Left cardiac atrium (tissue), 4 donors: ENCODE results near the gene KLHL6. TPM values are rescaled to one million over a fixed set of nuclear protein-coding genes. Genes with fewer than 3 reads are reported as not detected.
A peak's percentile ranks its signal among the peaks of the same experiment; 100 is the strongest.
"Not testable (repeated sequence)": the region's sequence is repeated elsewhere in the genome, so short reads cannot be mapped to it uniquely, and the experiment has no call there.

Experiments
- ATAC-seq, 2 donors: fragments of 200-7000 bp; cut with Tn5 transposase; one replicate each; pipeline ENCODE4 v1.9.1; 2020; ENCODE audit warnings: mild to moderate bottlenecking in 2 of 2, moderate library complexity in 2 of 2
- DNase-seq: peaks from one replicate; pipeline ENCODE4 v3.0.0-alpha.2; 2020
- intact Hi-C, 2 donors: fragments of 100-400 bp; cut with DNase I; formaldehyde crosslinking; loops; one replicate each; pipeline versions ENCODE4 v1.14.1 to v1.15.1; 2022 to 2023
- total RNA-seq, 2 donors: library from RNA; stranded (reverse); fragmentation: NEBNext Ultra II Directional; extraction: Animal tissue kit (Norgen Biotek cat#: 25700); gene quantifications; one replicate each; pipeline ENCODE4 v1.2.1, GENCODE V29; 2021
- donor health status: DM: no; HTN: yes; CAD: no.
- donor health status: DM: no; HTN: yes; CAD: no; lungs with severe emphysema.
- donor health status: DM: yes; HTN: yes; CAD: no.
- donor health status: Dilated cardiomyopathy.

KLHL6 gene
- total RNA-seq, 2 donors from 2014 or later, result 1.7 to 2.1 TPM

GRCh38 chr3:183473969-183474368 lies 81.5 kb downstream of the KLHL6 start:
- intact Hi-C loops, result loop anchor here in 1 of 2 donors (10.0 kb wide), 1 partner anchor 291 kb away; no protein-coding TSS in a partner anchor
- DNase-seq (no peak), ATAC-seq (no peak)

GRCh38 chr3:183472155-183472554 lies 83.4 kb downstream of the KLHL6 start:
- DNase-seq (no peak), ATAC-seq (no peak)
- intact Hi-C loops, result loop anchor here in 1 of 2 donors (10.0 kb wide), 1 partner anchor 293 kb away; no protein-coding TSS in a partner anchor

DNA sequence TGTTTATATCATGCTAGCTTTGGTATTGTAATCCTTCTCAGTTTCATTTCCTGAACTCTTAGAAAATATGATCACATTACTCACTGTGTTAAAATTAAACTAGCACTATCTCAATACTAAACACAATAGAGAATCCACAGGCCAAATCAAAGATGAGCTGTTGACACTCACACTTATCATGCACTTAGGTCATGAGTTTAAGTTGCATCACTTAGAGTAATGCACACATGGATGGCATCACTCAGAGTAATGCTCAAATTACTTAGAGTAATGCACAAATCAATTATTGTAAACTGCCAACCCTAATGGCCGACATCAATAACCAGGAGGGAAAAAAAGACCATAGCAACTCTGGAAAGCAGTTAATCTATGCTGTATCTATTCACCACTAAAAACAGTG lies 87.1 kb downstream of the KLHL6 start:
- intact Hi-C loops, result loop anchor here in 1 of 2 donors (5.0 kb wide), 1 partner anchor 299 kb away; no protein-coding TSS in a partner anchor
- no peak for ATAC-seq

DNA sequence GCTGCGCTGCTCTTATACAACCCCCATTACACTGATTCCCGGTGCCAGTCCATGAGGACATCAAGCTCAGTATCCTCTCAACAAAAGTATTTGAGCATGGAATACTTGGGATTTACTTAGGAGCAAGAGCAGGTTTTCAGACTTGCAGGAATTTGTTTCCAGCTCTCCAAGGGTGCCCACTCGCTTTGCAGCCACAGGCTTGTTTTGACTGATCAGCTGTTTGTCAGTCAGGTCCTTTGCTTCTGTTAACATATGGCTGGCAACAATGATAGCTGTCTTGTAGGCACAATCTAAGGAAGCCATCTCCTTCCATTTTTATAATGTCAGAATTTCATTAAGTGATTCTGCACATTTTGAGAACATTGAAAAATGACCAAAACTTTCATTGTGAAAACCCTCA lies 88.9 kb downstream of the KLHL6 start:
- ATAC-seq, result no peak
- no peak for DNase-seq
- intact Hi-C loops, result loop anchor here in 1 of 2 donors (5.0 kb wide), 1 partner anchor 301 kb away; no protein-coding TSS in a partner anchor

More for the DNA sequence above, 87.1 kb downstream of the KLHL6 start:
- no peak for DNase-seq

- not testable (repeated sequence) for ATAC-seq, DNase-seq
- intact Hi-C loops, result loop anchor here in 1 of 2 donors (5.0 kb wide), 1 partner anchor 302 kb away; no protein-coding TSS in a partner anchor
These were observed 89.8 kb downstream of the KLHL6 start for GRCh38 chr3:183465710-183466109.

DNA sequence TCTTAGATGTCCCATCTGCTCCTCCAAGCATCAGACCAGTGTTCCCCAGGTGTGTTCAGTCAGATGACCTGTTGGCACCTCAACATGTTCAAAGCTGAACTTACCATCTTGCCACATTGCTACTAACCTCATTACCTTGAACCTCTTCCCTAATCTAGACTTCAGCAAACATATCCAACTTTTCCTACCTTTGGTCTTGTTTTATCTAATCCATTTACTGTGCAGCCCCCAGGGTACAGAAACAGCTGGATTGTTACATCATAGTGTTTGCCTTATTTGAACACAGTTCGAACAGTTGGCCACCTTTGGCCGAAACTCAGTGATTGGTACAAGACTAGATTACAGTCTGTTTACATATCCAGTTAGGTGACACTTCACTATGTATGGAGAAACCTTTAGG lies 91.0 kb downstream of the KLHL6 start:
- no peak for DNase-seq
- no peak for ATAC-seq
- intact Hi-C loops, result no loop called here

DNA sequence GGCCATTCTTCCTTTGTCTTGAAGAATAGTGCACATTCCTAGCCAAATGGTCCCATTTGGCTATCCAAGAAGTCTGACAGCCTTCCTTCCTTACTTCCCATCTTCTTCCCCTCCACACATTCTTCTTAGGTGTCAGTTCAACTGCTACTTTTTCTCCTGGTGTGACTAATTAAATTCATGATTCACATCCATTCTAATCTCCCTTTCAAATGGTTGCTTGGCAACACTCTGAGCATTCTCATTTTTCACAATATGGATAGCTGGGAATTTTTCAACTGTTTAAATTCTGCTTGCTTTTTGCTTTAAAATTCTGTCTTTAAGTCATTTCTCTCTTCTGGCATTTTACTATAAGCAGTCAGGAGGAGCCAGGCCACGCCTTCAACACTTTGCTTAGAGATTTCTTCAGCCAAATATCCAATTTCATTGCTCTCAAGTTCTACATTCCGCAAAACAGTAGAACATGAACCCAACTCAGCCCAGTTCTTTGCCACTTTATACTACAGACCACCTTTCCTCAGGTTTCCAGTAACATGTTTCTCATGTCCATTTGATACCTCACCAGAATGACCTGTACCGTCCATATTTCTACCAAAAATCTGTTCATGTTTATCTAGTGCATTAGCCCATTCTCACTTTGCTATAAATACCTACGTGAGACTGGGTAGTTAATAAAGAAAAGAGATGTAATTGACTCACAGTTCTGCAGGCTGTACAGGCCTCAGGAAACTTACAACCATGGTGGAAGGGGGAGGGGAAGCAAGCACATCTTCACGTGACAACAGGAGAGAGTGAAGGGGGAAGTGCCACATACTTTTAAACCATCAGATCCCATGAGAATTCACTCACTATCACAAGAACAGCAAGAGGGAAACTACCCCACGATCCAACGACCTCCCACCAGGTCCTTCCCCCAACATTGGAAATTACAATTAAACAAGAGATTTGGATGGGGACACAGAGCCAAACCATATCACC lies 95.1 kb downstream of the KLHL6 start:
- no peak for DNase-seq
- intact Hi-C loops, result no loop called here
- no peak for ATAC-seq

- intact Hi-C loops, result no loop called here
- ATAC-seq (peak in 1 of 2 donors; percentile 44), DNase-seq (no peak)
These were observed 100.4 kb downstream of the KLHL6 start for GRCh38 chr3:183455089-183455488.

GRCh38 chr3:183454064-183454463 lies 101.4 kb downstream of the KLHL6 start:
- ATAC-seq (no peak), DNase-seq (no peak)
- intact Hi-C loops, result no loop called here

- ATAC-seq (no peak), DNase-seq (no peak)
- intact Hi-C loops, result no loop called here
These were observed 105.7 kb downstream of the KLHL6 start for GRCh38 chr3:183449791-183450190.

GRCh38 chr3:183449391-183449790 lies 106.1 kb downstream of the KLHL6 start:
- no peak for DNase-seq
- intact Hi-C loops, result no loop called here
- peak; percentile 21 to 28 for ATAC-seq

DNA sequence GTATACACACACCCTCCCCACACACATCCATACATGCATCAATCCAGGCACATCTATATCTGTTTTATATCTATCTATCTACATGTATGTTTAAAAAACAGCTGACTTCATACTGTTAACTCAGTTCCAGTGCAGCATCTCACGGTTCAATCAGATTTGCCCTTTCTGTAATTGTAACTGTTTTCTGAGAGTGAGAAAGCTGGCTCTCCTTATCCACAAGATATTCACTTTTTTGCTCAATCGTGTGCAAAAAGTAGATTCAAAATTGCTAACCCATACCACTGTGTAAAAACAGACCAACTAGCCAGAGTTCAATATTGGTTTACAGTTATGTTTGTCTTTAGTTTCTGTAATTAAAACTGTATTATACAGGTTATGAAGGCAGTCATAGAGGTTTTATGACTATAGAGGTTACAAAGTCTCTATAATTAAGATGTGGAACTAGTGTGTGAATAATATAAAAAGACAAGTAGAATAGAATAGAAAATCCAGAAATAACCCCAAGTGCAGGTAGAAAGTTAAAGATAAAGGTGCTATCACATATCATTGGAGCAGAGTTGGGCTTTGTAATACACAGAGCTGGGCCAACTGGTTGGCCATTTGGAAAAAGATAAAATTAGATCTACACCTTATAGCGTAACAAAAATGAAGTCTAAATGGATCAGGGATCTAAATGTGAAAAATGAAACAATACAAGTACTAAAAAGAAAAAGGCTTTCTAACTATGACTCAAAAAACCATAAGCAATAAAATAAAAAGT lies 107.0 kb downstream of the KLHL6 start:
- intact Hi-C loops, result no loop called here
- ATAC-seq (no peak), DNase-seq (no peak)

- peak; percentile 90 for DNase-seq
These were observed 108.1 kb downstream of the KLHL6 start for GRCh38 chr3:183447206-183448001.

GRCh38 chr3:183446838-183447205 lies 108.7 kb downstream of the KLHL6 start:
- DNase-seq (no peak), ATAC-seq (no peak)
- intact Hi-C loops, result no loop called here

More at GRCh38 chr3:183447206-183448001, 108.1 kb downstream of the KLHL6 start:
- ATAC-seq, result peak; percentile 93 to 94
- intact Hi-C loops, result no loop called here

- DNase-seq (no peak), ATAC-seq (no peak)
- intact Hi-C loops, result no loop called here
These were observed 110.8 kb downstream of the KLHL6 start for GRCh38 chr3:183444748-183445147.

DNA sequence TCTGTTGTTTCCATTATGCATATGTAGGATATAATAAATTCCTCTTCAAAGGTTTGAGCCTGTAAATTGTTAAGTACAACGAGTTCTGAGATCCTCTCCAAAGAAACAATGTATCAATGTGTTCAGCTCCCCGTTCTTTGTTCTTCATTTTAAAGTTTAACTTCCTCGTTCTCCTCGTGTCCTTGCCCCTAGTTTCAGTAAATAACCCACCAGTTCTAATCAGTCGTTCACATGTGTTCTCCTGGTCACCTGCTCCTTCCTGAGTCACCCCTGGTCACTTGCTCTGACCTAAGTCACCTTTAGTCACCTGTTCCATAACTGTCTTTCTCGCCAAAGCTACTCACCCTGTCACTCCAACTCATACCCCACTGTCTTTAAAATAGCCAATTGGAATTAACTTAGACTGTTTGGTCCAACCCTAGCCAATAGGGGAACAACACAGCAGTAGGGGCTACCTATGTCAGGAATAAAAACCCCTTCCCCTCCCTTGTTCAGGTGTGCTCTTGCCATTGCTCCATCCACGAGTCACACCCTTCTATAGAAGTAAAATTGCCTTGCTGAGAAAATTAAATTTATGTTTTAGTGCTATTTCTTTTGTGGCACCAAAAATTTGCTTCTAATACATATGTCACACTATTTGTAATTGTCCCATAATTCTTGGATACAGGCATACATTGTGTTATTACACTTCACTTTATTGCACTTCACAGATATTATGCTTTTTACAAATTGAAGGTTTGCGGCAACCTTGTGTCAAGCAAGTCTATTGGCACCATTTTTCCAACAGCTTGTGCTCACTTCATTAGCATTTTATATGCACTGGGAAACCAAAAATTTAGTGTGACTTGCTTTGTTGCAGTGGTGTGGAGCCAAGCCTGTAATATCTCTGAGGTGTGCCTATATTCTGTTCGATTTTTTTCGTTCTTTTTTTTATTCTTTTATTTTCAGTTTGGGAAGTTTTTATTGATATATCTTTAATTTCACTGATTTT lies 111.8 kb downstream of the KLHL6 start:
- intact Hi-C loops, result no loop called here
- no peak for ATAC-seq

GRCh38 chr3:183442994-183443393 lies 112.5 kb downstream of the KLHL6 start:
- DNase-seq (no peak), ATAC-seq (no peak)
- intact Hi-C loops, result no loop called here

More for the DNA sequence above, 111.8 kb downstream of the KLHL6 start:
- no peak for DNase-seq

GRCh38 chr3:183440521-183440920 lies 115.0 kb downstream of the KLHL6 start:
- ATAC-seq, intact Hi-C loops, DNase-seq: not testable (repeated sequence)
